Measurements from ENCODE around the gene SHQ1.
A peak's percentile ranks its signal among the peaks of the same experiment; 100 is the strongest.
"Not testable (repeated sequence)": the region's sequence is repeated elsewhere in the genome, so short reads cannot be mapped to it uniquely, and the experiment has no call there.

Gene SHQ1

GRCh38 chr3:72800869-72801268, 47.4 kb downstream of the SHQ1 start:
- Mint-ChIP-seq H3K9me3 (no peaks in the 10 kb centered on the region), H3K4me3 (no peak overlapping the region), H3K27me3 (no peaks in the 10 kb centered on the region), H3K36me3 (peaks cover 28 to 45% of the 10 kb centered on the region in 2 donors), H3K4me1 (no peaks in the 10 kb centered on the region), H3K27ac (no peak overlapping the region)
- DNase-seq (no peak), ATAC-seq (replicated peaks) (no peak)

- DNase-seq = no peak
- Mint-ChIP-seq H3K27me3 (no peaks in the 10 kb centered on the region), H3K4me1 (peaks cover 0 to 2% of the 10 kb centered on the region in 2 donors), H3K4me3 (no peak overlapping the region), H3K9me3 (no peaks in the 10 kb centered on the region), H3K36me3 (peaks cover 29 to 57% of the 10 kb centered on the region in 2 donors), H3K27ac (no peak overlapping the region)
- no peak for ATAC-seq (replicated peaks)
These were observed 49.6 kb downstream of the SHQ1 start for GRCh38 chr3:72798552-72799195.

GRCh38 chr3:72797773-72798543, 50.3 kb downstream of the SHQ1 start:
- no peak for ATAC-seq (replicated peaks)
- no peak for DNase-seq
- H3K9me3 Mint-ChIP-seq = no peaks in the 10 kb centered on the region
- H3K4me1 Mint-ChIP-seq = peaks cover 0 to 2% of the 10 kb centered on the region in 2 donors
- H3K36me3 Mint-ChIP-seq = peaks cover 29 to 57% of the 10 kb centered on the region in 2 donors
- H3K27me3 Mint-ChIP-seq = no peaks in the 10 kb centered on the region
- no peak overlapping the region for H3K4me3 Mint-ChIP-seq
- H3K27ac Mint-ChIP-seq = no peak overlapping the region

GRCh38 chr3:72794079-72794478, 54.2 kb downstream of the SHQ1 start:
- H3K9me3 Mint-ChIP-seq = no peaks in the 10 kb centered on the region
- no peak overlapping the region for H3K4me3 Mint-ChIP-seq
- no peak overlapping the region for H3K27ac Mint-ChIP-seq
- H3K27me3 Mint-ChIP-seq = no peaks in the 10 kb centered on the region
- no peak for DNase-seq
- no peak for ATAC-seq (replicated peaks)
- peaks cover 40 to 63% of the 10 kb centered on the region in 2 donors for H3K36me3 Mint-ChIP-seq
- peaks cover 2 to 6% of the 10 kb centered on the region in 2 donors for H3K4me1 Mint-ChIP-seq

- no peak for DNase-seq
- H3K36me3 Mint-ChIP-seq = peaks cover 31 to 53% of the 10 kb centered on the region in 2 donors
- no peak for ATAC-seq (replicated peaks)
- no peak overlapping the region for H3K27ac Mint-ChIP-seq
- H3K4me3 Mint-ChIP-seq = no peak overlapping the region
- peaks cover 2 to 6% of the 10 kb centered on the region in 2 donors for H3K4me1 Mint-ChIP-seq
- H3K27me3 Mint-ChIP-seq = no peaks in the 10 kb centered on the region
- no peaks in the 10 kb centered on the region for H3K9me3 Mint-ChIP-seq
These were observed 57.1 kb downstream of the SHQ1 start for GRCh38 chr3:72791161-72791560.

- H3K4me1 Mint-ChIP-seq = peaks cover 0 to 6% of the 10 kb centered on the region in 2 donors
- H3K27ac Mint-ChIP-seq = no peak overlapping the region
- no peak overlapping the region for H3K4me3 Mint-ChIP-seq
- H3K36me3 Mint-ChIP-seq = peaks cover 28 to 39% of the 10 kb centered on the region in 2 donors
- DNase-seq (no peak), ATAC-seq (replicated peaks) (no peak)
- no peaks in the 10 kb centered on the region for H3K9me3 Mint-ChIP-seq
- no peaks in the 10 kb centered on the region for H3K27me3 Mint-ChIP-seq
These were observed 58.5 kb downstream of the SHQ1 start for GRCh38 chr3:72789786-72790185.

- H3K36me3 Mint-ChIP-seq = peaks cover 24 to 35% of the 10 kb centered on the region in 2 donors
These were observed 60.0 kb downstream of the SHQ1 start for GRCh38 chr3:72788232-72788631.

GRCh38 chr3:72786668-72787067, 61.6 kb downstream of the SHQ1 start:
- ATAC-seq (replicated peaks) (peak; percentile 46 to 71), DNase-seq (no peak)
- peaks cover 15 to 29% of the 10 kb centered on the region in 2 donors for H3K36me3 Mint-ChIP-seq
- H3K4me3 Mint-ChIP-seq = no peak overlapping the region
- H3K27ac Mint-ChIP-seq = no peak overlapping the region
- H3K4me1 Mint-ChIP-seq = peaks cover 0 to 6% of the 10 kb centered on the region in 2 donors
- no peaks in the 10 kb centered on the region for H3K9me3 Mint-ChIP-seq
- H3K27me3 Mint-ChIP-seq = no peaks in the 10 kb centered on the region

More at GRCh38 chr3:72788232-72788631, 60.0 kb downstream of the SHQ1 start:
- H3K27me3 Mint-ChIP-seq; H3K9me3 Mint-ChIP-seq; ATAC-seq (replicated peaks); H3K4me1 Mint-ChIP-seq; H3K27ac Mint-ChIP-seq; DNase-seq; H3K4me3 Mint-ChIP-seq: not testable (repeated sequence)

- no peak overlapping the region for H3K4me3 Mint-ChIP-seq
- H3K27me3 Mint-ChIP-seq = no peaks in the 10 kb centered on the region
- no peak overlapping the region for H3K27ac Mint-ChIP-seq
- no peak for DNase-seq
- H3K9me3 Mint-ChIP-seq = no peaks in the 10 kb centered on the region
- H3K36me3 Mint-ChIP-seq = peaks cover 12 to 29% of the 10 kb centered on the region in 2 donors
- no peaks in the 10 kb centered on the region for H3K4me1 Mint-ChIP-seq
- no peak for ATAC-seq (replicated peaks)
These were observed 64.0 kb downstream of the SHQ1 start for GRCh38 chr3:72784226-72784625.

- Mint-ChIP-seq H3K4me3 (no peak overlapping the region), H3K27ac (no peak overlapping the region), H3K4me1 (no peaks in the 10 kb centered on the region), H3K27me3 (no peaks in the 10 kb centered on the region), H3K36me3 (peaks cover 16 to 36% of the 10 kb centered on the region in 2 donors), H3K9me3 (no peaks in the 10 kb centered on the region)
- no peak for ATAC-seq (replicated peaks)
- no peak for DNase-seq
These were observed 65.7 kb downstream of the SHQ1 start for GRCh38 chr3:72782521-72782920.

GRCh38 chr3:72769758-72770540, 78.3 kb downstream of the SHQ1 start:
- Mint-ChIP-seq H3K36me3 (peaks cover 27 to 42% of the 10 kb centered on the region in 2 donors), H3K4me3 (no peak overlapping the region), H3K4me1 (peaks cover 0 to 2% of the 10 kb centered on the region in 2 donors), H3K27ac (no peak overlapping the region), H3K9me3 (no peaks in the 10 kb centered on the region), H3K27me3 (peaks cover 17 to 37% of the 10 kb centered on the region in 2 donors)
- no peak for ATAC-seq (replicated peaks)
- DNase-seq = no peak

- no peak for ATAC-seq (replicated peaks)
- no peak overlapping the region for H3K4me3 Mint-ChIP-seq
- no peak overlapping the region for H3K27ac Mint-ChIP-seq
- peaks cover 32 to 48% of the 10 kb centered on the region in 2 donors for H3K36me3 Mint-ChIP-seq
- H3K4me1 Mint-ChIP-seq = peaks cover 2% of the 10 kb centered on the region in 2 donors
- DNase-seq = no peak
- peaks cover 17 to 39% of the 10 kb centered on the region in 2 donors for H3K27me3 Mint-ChIP-seq
- H3K9me3 Mint-ChIP-seq = no peaks in the 10 kb centered on the region
These were observed 79.3 kb downstream of the SHQ1 start for GRCh38 chr3:72768936-72769335.

- H3K27me3 Mint-ChIP-seq = peaks cover 17 to 42% of the 10 kb centered on the region in 2 donors
- peaks cover 36 to 53% of the 10 kb centered on the region in 2 donors for H3K36me3 Mint-ChIP-seq
- H3K4me1 Mint-ChIP-seq = peaks cover 4% of the 10 kb centered on the region in 2 donors
- H3K27ac Mint-ChIP-seq = no peak overlapping the region
- no peak overlapping the region for H3K4me3 Mint-ChIP-seq
- DNase-seq (no peak), ATAC-seq (replicated peaks) (no peak)
- H3K9me3 Mint-ChIP-seq = no peaks in the 10 kb centered on the region
These were observed 79.8 kb downstream of the SHQ1 start for GRCh38 chr3:72768481-72768880.

- no peak overlapping the region for H3K4me3 Mint-ChIP-seq
- ATAC-seq (replicated peaks) (no peak), DNase-seq (no peak)
- H3K4me1 Mint-ChIP-seq = peaks cover 4% of the 10 kb centered on the region in 2 donors
- no peaks in the 10 kb centered on the region for H3K9me3 Mint-ChIP-seq
- H3K27me3 Mint-ChIP-seq = peaks cover 17 to 47% of the 10 kb centered on the region in 2 donors
- peaks cover 40 to 57% of the 10 kb centered on the region in 2 donors for H3K36me3 Mint-ChIP-seq
- no peak overlapping the region for H3K27ac Mint-ChIP-seq
These were observed 80.2 kb downstream of the SHQ1 start for GRCh38 chr3:72768006-72768441.

Measured in stimulated activated naive B cell treated with anti-CD40 and anti-IgM and Interleukin-4, amounts not matched to agents 10 μg/mL and 1 μg/mL and 100 μg/mL, for 72 hours (primary cell).